Neural crest cell (in vitro differentiated cells): ENCODE results near the gene SNPH. TPM values are rescaled to one million over a fixed set of nuclear protein-coding genes. Genes with fewer than 3 reads are reported as not detected.

ENCODE experiments used
- DNase-seq: peaks from one replicate; pipeline ENCODE4 v3.0.0; 2021; ENCODE audit warnings: low read depth, mixed read lengths, low spot score
- H3K27ac Mint-ChIP-seq: one replicate; pipeline ENCODE4 v1.8.0; 2021; ENCODE audit warnings: mild to moderate bottlenecking, mixed read lengths; ENCODE audit not compliant: unreplicated experiment
- H3K27me3 Mint-ChIP-seq: 2 replicates; pipeline ENCODE4 v1.8.0; 2021; ENCODE audit warnings: low read depth, mild to moderate bottlenecking, mixed read lengths
- H3K36me3 Mint-ChIP-seq: 2 replicates; pipeline ENCODE4 v1.8.0; 2021; ENCODE audit warnings: low read depth, mild to moderate bottlenecking, mixed read lengths
- H3K4me1 Mint-ChIP-seq: 2 replicates; pipeline ENCODE4 v1.8.0; 2021; ENCODE audit warnings: mixed read lengths
- H3K4me3 Mint-ChIP-seq: one replicate; pipeline ENCODE4 v1.8.0; 2021; ENCODE audit warnings: mild to moderate bottlenecking, mixed read lengths
- H3K9me3 Mint-ChIP-seq: 2 replicates; pipeline ENCODE4 v1.8.0; 2021; ENCODE audit warnings: mixed read lengths
- total RNA-seq: library from RNA; stranded (reverse); gene quantifications from 2 replicates; pipeline ENCODE4 v1.2.1, GENCODE V29; 2021
- TF ChIP-seq, protein P1 (sequence below): fragments of 200-600 bp; sonication (generic); conservative IDR thresholded peaks from 2 replicates; pipeline ENCODE4 v1.5.0; 2021; ENCODE audit warnings: antibody characterized with exemption, mild to moderate bottlenecking

The SNPH gene
- total RNA-seq, 1 donor from 2014 or later, result 3.3 TPM

DNA sequence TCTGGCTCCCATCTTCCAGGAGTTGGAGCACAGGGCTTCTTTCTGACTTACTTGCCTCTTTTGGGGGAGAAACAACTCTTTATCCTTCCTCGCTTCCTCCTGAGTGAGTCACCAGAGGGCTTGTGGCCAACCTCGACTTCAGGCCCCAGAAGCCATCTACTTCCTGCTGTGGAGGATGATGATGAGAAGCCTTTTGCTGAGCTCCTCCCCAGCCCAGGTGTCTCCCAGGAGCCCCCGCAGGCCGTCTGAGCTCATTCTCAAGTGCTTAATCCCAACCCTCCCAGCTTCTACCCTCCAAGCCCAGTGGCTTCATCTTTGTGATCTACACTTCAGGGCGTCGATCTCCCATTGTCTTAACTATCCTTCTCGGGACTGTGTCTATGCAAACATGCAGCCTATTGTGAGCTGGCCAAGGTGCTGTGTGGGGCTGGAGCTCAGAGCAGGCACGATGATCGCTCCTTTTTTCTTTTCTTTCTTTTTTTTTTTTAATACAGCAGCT, 35.0 kb downstream of the SNPH start:
- no peaks in the 10 kb centered on the region for H3K27me3 Mint-ChIP-seq
- no peaks in the 10 kb centered on the region for H3K36me3 Mint-ChIP-seq
- no peaks in the 10 kb centered on the region for H3K9me3 Mint-ChIP-seq
- H3K4me3 Mint-ChIP-seq, result no peak overlapping the region
- DNase-seq, result no peak
- no peak overlapping the region for H3K27ac Mint-ChIP-seq
- no peaks in the 10 kb centered on the region for H3K4me1 Mint-ChIP-seq
- TF ChIP-seq, protein P1, sequence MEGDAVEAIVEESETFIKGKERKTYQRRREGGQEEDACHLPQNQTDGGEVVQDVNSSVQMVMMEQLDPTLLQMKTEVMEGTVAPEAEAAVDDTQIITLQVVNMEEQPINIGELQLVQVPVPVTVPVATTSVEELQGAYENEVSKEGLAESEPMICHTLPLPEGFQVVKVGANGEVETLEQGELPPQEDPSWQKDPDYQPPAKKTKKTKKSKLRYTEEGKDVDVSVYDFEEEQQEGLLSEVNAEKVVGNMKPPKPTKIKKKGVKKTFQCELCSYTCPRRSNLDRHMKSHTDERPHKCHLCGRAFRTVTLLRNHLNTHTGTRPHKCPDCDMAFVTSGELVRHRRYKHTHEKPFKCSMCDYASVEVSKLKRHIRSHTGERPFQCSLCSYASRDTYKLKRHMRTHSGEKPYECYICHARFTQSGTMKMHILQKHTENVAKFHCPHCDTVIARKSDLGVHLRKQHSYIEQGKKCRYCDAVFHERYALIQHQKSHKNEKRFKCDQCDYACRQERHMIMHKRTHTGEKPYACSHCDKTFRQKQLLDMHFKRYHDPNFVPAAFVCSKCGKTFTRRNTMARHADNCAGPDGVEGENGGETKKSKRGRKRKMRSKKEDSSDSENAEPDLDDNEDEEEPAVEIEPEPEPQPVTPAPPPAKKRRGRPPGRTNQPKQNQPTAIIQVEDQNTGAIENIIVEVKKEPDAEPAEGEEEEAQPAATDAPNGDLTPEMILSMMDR, result no peak

DNA sequence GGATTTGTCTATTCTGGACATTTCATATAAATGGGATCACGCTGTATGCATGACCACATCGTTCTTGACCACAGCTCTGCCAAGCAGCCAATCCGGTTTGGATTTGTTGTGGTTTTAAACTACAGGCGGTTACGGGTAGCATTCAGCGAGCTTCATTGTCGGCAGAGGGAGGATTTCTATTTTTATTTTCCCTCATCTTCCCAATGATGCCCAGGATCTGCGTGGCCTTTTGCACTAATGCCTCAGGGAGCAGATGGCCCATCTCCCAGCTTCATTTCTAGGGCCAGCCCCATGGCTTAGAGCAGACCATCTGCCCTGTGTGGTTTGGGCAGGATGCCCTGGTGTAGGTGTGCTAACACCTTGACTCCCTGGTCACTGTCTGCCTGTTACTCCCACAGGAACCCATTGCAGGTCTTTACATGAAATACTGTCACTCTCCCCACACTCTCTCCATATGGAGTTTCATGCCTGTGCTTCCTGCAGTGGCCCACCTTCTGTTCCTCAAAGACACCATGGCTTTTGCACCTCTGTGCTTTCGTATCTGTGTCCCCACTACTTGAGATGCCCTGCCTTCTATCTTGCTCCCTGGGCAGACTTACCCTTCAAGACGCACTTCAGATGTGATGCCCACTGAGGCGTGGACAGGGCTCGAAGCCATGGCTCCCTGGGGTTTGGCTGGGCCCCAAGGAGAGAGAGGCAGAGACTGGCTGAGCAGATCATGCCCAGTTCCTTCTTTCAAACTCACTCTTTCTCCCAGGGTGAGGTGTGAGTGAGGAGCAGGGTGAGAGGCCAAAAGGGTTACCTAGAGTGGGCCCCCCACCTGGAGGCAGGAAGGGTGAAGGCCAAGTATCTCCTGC, 36.8 kb downstream of the SNPH start:
- no peak for DNase-seq
- Mint-ChIP-seq H3K4me3 (no peak overlapping the region), H3K4me1 (no peaks in the 10 kb centered on the region), H3K27me3 (no peaks in the 10 kb centered on the region), H3K27ac (no peak overlapping the region), H3K9me3 (no peaks in the 10 kb centered on the region), H3K36me3 (no peaks in the 10 kb centered on the region)
- TF ChIP-seq, protein P1, result no peak

DNA sequence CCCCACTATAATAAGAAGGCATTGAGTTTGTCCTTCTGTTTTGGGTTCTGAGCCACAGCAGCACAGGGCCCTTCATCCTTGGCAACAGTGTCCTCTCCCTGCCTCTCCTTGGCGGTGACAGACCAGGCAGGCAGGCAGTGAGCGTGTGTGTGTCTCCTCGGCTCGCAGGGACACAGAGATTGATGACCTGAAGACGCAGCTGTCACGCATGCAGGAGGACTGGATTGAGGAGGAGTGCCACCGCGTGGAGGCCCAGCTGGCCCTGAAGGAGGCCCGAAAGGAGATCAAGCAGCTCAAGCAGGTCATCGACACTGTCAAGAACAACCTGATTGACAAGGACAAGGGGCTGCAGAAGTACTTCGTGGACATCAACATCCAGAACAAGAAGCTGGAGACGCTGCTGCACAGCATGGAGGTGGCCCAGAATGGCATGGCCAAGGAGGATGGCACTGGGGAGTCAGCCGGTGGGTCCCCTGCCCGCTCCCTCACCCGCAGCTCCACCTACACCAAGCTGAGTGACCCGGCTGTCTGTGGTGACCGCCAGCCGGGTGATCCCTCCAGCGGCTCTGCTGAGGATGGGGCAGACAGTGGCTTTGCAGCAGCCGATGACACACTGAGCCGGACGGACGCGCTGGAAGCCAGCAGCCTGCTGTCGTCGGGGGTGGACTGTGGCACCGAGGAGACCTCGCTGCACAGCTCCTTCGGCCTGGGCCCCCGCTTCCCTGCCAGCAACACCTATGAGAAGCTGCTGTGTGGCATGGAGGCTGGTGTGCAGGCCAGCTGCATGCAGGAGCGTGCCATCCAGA, 38.8 kb downstream of the SNPH start:
- Mint-ChIP-seq H3K4me3 (no peak overlapping the region), H3K27ac (no peak overlapping the region)

DNA sequence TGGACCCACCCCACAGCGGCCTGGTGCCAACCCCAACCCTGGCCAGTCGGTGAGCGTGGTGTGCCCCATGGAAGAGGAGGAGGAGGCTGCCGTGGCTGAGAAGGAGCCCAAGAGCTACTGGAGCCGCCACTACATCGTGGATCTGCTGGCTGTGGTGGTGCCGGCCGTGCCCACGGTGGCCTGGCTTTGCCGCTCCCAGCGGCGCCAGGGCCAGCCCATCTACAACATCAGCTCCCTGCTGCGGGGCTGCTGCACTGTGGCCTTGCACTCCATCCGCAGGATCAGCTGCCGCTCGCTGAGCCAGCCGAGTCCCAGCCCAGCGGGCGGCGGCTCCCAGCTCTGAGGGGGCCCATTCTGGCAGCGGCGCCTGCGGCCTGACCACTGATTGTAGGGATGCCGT, 39.6 kb downstream of the SNPH start:
- TF ChIP-seq, protein P1, result no peak
- DNase-seq, result no peak
- Mint-ChIP-seq H3K9me3 (no peaks in the 10 kb centered on the region), H3K27me3 (no peaks in the 10 kb centered on the region), H3K27ac (no peak overlapping the region), H3K4me3 (no peak overlapping the region), H3K36me3 (no peaks in the 10 kb centered on the region), H3K4me1 (peaks cover 4% of the 10 kb centered on the region)

More for the DNA sequence above, 38.8 kb downstream of the SNPH start:
- Mint-ChIP-seq H3K36me3 (no peaks in the 10 kb centered on the region), H3K4me1 (peaks cover 4% of the 10 kb centered on the region), H3K27me3 (no peaks in the 10 kb centered on the region), H3K9me3 (no peaks in the 10 kb centered on the region)
- no peak for DNase-seq
- TF ChIP-seq, protein P1, result no peak

DNA sequence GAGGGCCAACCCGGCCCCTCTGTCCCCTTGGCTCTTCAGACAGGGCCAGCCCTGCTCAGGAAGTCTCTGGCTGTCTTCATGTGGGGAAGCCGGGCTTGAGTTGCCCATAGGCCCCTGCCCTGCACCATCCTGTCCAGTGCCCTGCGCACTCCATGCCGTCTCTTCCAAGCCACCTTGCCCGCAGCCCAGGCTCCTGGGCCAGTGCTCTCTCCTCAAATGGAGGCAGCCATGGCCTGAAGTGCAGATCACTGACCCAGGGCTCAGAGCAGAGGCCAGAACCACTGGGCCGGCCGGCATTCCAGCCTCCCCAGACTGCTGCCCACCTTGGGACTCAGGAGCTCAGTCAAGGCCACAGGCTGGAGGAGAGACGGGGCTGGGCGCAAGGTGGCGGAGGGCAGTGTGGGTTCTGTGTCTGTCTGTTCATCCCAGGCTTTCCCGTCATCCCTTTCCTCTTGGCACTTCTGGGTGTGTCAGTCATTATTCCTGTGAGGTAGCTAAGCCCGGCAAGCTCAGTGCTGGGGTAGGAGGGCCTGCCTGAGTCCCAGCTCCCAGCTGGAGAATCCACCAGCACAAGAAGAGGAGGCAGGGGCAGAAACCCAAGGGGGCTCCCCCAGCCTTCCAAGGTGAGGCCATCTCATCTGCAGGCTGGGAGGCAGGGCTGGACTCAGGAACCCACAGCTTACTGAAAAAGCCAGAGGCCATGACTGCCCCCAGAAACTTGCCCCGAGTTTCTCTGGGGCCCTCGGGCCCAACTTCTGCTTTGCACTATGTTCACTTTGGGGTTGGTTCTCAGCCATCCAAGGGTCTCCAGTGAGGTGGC, 40.4 kb downstream of the SNPH start:
- Mint-ChIP-seq H3K27ac (no peak overlapping the region), H3K4me3 (no peak overlapping the region), H3K36me3 (no peaks in the 10 kb centered on the region), H3K27me3 (no peaks in the 10 kb centered on the region), H3K4me1 (peaks cover 4% of the 10 kb centered on the region), H3K9me3 (no peaks in the 10 kb centered on the region)
- TF ChIP-seq, protein P1, result no peak
- DNase-seq, result no peak
